Neuron (in vitro differentiated cells): Measurements from ENCODE around the gene PATJ.
"Not testable (repeated sequence)": the region's sequence is repeated elsewhere in the genome, so short reads cannot be mapped to it uniquely, and the experiment has no call there.

Experiments used
- H2AFZ ChIP-seq: one replicate; pipeline ENCODE4 v1.6.1; 2013; ENCODE audit warnings: low read depth, mild to moderate bottlenecking, inconsistent platforms, low read length, moderate library complexity
- H3K27me3 ChIP-seq: one replicate; pipeline ENCODE4 v1.6.1; 2013; ENCODE audit warnings: low read length; ENCODE audit not compliant: insufficient read depth
- H3K36me3 ChIP-seq: one replicate; pipeline ENCODE4 v1.6.1; 2013; ENCODE audit warnings: low read length; ENCODE audit not compliant: insufficient read depth
- H3K4me1 ChIP-seq: one replicate; pipeline ENCODE4 v1.6.1; 2013; ENCODE audit warnings: low read length; ENCODE audit not compliant: insufficient read depth
- H3K4me3 ChIP-seq: 2 replicates; pipeline ENCODE4 v1.5.1; 2013; ENCODE audit warnings: mild to moderate bottlenecking, low read length, moderate library complexity
- H3K9me3 ChIP-seq: one replicate; pipeline ENCODE4 v1.6.1; 2013; ENCODE audit warnings: low read length

PATJ gene

GRCh38 chr1:61816191-61816590 is 73.9 kb downstream of the PATJ start:
- Histone ChIP-seq H3K36me3 (no peaks in the 10 kb centered on the region), H2AFZ (no peak overlapping the region), H3K27me3 (no peaks in the 10 kb centered on the region), H3K4me1 (no peaks in the 10 kb centered on the region), H3K4me3 (no peak overlapping the region), H3K9me3 (no peaks in the 10 kb centered on the region)

- H3K36me3 ChIP-seq: no peaks in the 10 kb centered on the region
- no peaks in the 10 kb centered on the region for H3K27me3 ChIP-seq
- H3K4me1 ChIP-seq: no peaks in the 10 kb centered on the region
- H2AFZ ChIP-seq: no peak overlapping the region
- no peaks in the 10 kb centered on the region for H3K9me3 ChIP-seq
- H3K4me3 ChIP-seq: no peak overlapping the region
Observed at GRCh38 chr1:61818992-61819391, 76.7 kb downstream of the PATJ start.

- Histone ChIP-seq H3K27me3 (no peaks in the 10 kb centered on the region), H3K4me1 (no peaks in the 10 kb centered on the region), H2AFZ (no peak overlapping the region), H3K36me3 (no peaks in the 10 kb centered on the region), H3K9me3 (no peaks in the 10 kb centered on the region), H3K4me3 (no peak overlapping the region)
Observed at GRCh38 chr1:61819421-61819820, 77.1 kb downstream of the PATJ start.

- no peaks in the 10 kb centered on the region for H3K4me1 ChIP-seq
- H3K36me3 ChIP-seq: no peaks in the 10 kb centered on the region
- H3K27me3 ChIP-seq: no peaks in the 10 kb centered on the region
- H2AFZ ChIP-seq: no peak overlapping the region
- H3K9me3 ChIP-seq: no peaks in the 10 kb centered on the region
- no peak overlapping the region for H3K4me3 ChIP-seq
Observed at GRCh38 chr1:61825393-61825792, 83.1 kb downstream of the PATJ start.

GRCh38 chr1:61828805-61829204 is 86.5 kb downstream of the PATJ start:
- Histone ChIP-seq H3K4me3 (no peak overlapping the region), H3K27me3 (no peaks in the 10 kb centered on the region), H2AFZ (no peak overlapping the region), H3K4me1 (no peaks in the 10 kb centered on the region), H3K9me3 (no peaks in the 10 kb centered on the region), H3K36me3 (no peaks in the 10 kb centered on the region)

- no peaks in the 10 kb centered on the region for H3K9me3 ChIP-seq
- H3K4me3 ChIP-seq: no peak overlapping the region
- no peak overlapping the region for H2AFZ ChIP-seq
- no peaks in the 10 kb centered on the region for H3K27me3 ChIP-seq
- no peaks in the 10 kb centered on the region for H3K4me1 ChIP-seq
- no peaks in the 10 kb centered on the region for H3K36me3 ChIP-seq
Observed at GRCh38 chr1:61836649-61837048, 94.4 kb downstream of the PATJ start.

GRCh38 chr1:61837607-61838006 is 95.3 kb downstream of the PATJ start:
- not testable (repeated sequence) for H3K9me3 ChIP-seq, H2AFZ ChIP-seq, H3K27me3 ChIP-seq, H3K4me1 ChIP-seq, H3K4me3 ChIP-seq, H3K36me3 ChIP-seq

GRCh38 chr1:61839679-61840078 is 97.4 kb downstream of the PATJ start:
- Histone ChIP-seq H2AFZ (no peak overlapping the region), H3K4me1 (no peaks in the 10 kb centered on the region)

GRCh38 chr1:61842036-61842435 is 99.8 kb downstream of the PATJ start:
- H3K9me3 ChIP-seq: no peaks in the 10 kb centered on the region
- no peaks in the 10 kb centered on the region for H3K36me3 ChIP-seq
- H2AFZ ChIP-seq: no peak overlapping the region
- H3K4me1 ChIP-seq: no peaks in the 10 kb centered on the region
- no peak overlapping the region for H3K4me3 ChIP-seq
- no peaks in the 10 kb centered on the region for H3K27me3 ChIP-seq

More at GRCh38 chr1:61839679-61840078, 97.4 kb downstream of the PATJ start:
- H3K27me3 ChIP-seq: no peaks in the 10 kb centered on the region
- H3K4me3 ChIP-seq: no peak overlapping the region
- no peaks in the 10 kb centered on the region for H3K36me3 ChIP-seq
- H3K9me3 ChIP-seq: no peaks in the 10 kb centered on the region

GRCh38 chr1:61842863-61843514 is 100.7 kb downstream of the PATJ start:
- Histone ChIP-seq H3K9me3 (no peaks in the 10 kb centered on the region), H3K4me1 (no peaks in the 10 kb centered on the region), H3K27me3 (no peaks in the 10 kb centered on the region), H2AFZ (no peak overlapping the region), H3K4me3 (no peak overlapping the region), H3K36me3 (no peaks in the 10 kb centered on the region)

- H3K4me1 ChIP-seq: no peaks in the 10 kb centered on the region
- H3K4me3 ChIP-seq: no peak overlapping the region
- no peaks in the 10 kb centered on the region for H3K36me3 ChIP-seq
- no peaks in the 10 kb centered on the region for H3K27me3 ChIP-seq
- H3K9me3 ChIP-seq: no peaks in the 10 kb centered on the region
- no peak overlapping the region for H2AFZ ChIP-seq
Observed at GRCh38 chr1:61844006-61844405, 101.7 kb downstream of the PATJ start.

GRCh38 chr1:61844664-61845063 is 102.4 kb downstream of the PATJ start:
- H3K36me3 ChIP-seq, H3K9me3 ChIP-seq, H3K4me1 ChIP-seq, H3K27me3 ChIP-seq, H2AFZ ChIP-seq, H3K4me3 ChIP-seq: not testable (repeated sequence)

GRCh38 chr1:61851235-61851634 is 109.0 kb downstream of the PATJ start:
- Histone ChIP-seq H3K4me3 (no peak overlapping the region), H2AFZ (no peak overlapping the region), H3K27me3 (no peaks in the 10 kb centered on the region), H3K36me3 (no peaks in the 10 kb centered on the region), H3K9me3 (no peaks in the 10 kb centered on the region), H3K4me1 (no peaks in the 10 kb centered on the region)
